ENCODE measurements around the gene SLC38A7. TPM values are rescaled to one million over a fixed set of nuclear protein-coding genes. Genes with fewer than 3 reads are reported as not detected.
A peak's percentile ranks its signal among the peaks of the same experiment; 100 is the strongest.

Gene SLC38A7
- total and polyA plus RNA-seq, 2 of the 13 experiments (the other 11 are each of a cell fraction or from before 2014, with no cell fraction given): 13.2 to 14.1 TPM

GRCh38 chr16:58634265-58634802 is 50.2 kb downstream of the SLC38A7 start (continued):
- TF ChIP-seq ZIK1 (CRISPR knock-in tag; IDR thresholded peaks at IDR 0.05; ENCODE audit: borderline replicate concordance, low read depth) (no peak), REST (IDR thresholded peaks at IDR 0.05; ENCODE audit: borderline replicate concordance in 1 of 2, low read depth in 1 of 2, low read length in 2 of 2) (0 out of 4 replicates have a peak, but pooled peaks of 1 of the 2 experiments have one; percentile 6), PAF1 (CRISPR knock-in tag; IDR thresholded peaks at IDR 0.05) (no peak), SKIL (CRISPR knock-in tag; IDR thresholded peaks at IDR 0.05; ENCODE audit: borderline replicate concordance) (no peak), SYNCRIP (IDR thresholded peaks at IDR 0.05; ENCODE audit: insufficient read depth, low read depth, low read length) (no peak), U2AF2 (IDR thresholded peaks at IDR 0.05; ENCODE audit: low read depth, low read length) (no peak), AFF4 (CRISPR knock-in tag; IDR thresholded peaks at IDR 0.05) (no peak), ELF1 (CRISPR knock-in tag; IDR thresholded peaks at IDR 0.05) (no peak), MLXIP (CRISPR knock-in tag; IDR thresholded peaks at IDR 0.05; ENCODE audit: borderline replicate concordance) (0 out of 2 replicates have a peak, but pooled peaks have one; percentile 28), MYC (CRISPR knock-in tag; IDR thresholded peaks at IDR 0.05; ENCODE audit: borderline replicate concordance) (peak; percentile 44; the same call in 1 of the 2 replicates), SRY (CRISPR knock-in tag; IDR thresholded peaks at IDR 0.05) (no peak), SOX13 (IDR thresholded peaks at IDR 0.05) (peak; percentile 43; the same call in 1 of the 2 replicates), SOX13 (CRISPR knock-in tag; conservative IDR thresholded peaks at IDR 0.05 in 1 of 2, IDR thresholded peaks at IDR 0.05 in 1 of 2) (peak in 1 of 2 experiments; percentile 70; a peak in 2 of 4 replicates)

Data from HepG2 (cell line).